Measurements from ENCODE around the gene ASXL3.

DNA sequence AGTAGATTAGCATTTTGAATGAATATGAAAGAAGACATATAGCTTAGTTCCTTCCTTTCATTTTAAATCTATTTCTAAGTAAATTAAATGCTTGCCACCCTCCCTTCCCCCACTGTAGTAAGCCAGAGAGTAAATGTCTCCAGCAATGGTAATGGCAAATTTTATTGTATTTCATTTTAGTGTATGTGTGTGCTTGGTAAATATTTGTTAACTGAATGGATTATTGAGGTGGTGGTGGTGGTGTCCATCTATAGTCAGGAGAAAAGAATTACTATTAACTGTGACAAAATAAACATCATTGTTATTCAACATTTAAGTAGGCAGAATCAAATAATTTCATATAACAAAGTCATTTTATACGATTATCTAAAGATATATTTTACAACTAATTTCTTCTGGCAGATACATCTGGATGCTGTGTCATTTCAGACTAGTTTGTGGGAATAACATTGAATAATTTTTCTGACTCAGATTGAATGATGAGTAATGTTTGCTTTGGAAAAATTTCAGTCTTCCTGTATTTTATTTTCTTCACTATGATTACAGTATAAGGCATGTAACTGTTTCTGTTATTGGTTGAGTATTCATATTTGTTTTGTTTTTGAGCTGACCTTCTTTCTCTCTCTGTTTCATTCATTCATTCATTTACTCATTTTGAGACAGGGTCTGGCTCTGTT is 18.3 kb downstream of the ASXL3 start:
- TF ChIP-seq, protein P1, sequence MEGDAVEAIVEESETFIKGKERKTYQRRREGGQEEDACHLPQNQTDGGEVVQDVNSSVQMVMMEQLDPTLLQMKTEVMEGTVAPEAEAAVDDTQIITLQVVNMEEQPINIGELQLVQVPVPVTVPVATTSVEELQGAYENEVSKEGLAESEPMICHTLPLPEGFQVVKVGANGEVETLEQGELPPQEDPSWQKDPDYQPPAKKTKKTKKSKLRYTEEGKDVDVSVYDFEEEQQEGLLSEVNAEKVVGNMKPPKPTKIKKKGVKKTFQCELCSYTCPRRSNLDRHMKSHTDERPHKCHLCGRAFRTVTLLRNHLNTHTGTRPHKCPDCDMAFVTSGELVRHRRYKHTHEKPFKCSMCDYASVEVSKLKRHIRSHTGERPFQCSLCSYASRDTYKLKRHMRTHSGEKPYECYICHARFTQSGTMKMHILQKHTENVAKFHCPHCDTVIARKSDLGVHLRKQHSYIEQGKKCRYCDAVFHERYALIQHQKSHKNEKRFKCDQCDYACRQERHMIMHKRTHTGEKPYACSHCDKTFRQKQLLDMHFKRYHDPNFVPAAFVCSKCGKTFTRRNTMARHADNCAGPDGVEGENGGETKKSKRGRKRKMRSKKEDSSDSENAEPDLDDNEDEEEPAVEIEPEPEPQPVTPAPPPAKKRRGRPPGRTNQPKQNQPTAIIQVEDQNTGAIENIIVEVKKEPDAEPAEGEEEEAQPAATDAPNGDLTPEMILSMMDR (IDR thresholded peaks at IDR 0.05; ENCODE audit: insufficient read depth, low read depth, low read length): no peak
- no peak for TF ChIP-seq EZH2 (IDR thresholded peaks at IDR 0.05; ENCODE audit: insufficient read depth, low read length)
